PFSK-1 (cell line): ENCODE results near the gene KDM4C.

Experiments
- FOXP2 ChIP-seq: optimal IDR thresholded peaks from 2 replicates; pipeline ENCODE3; 2011; ENCODE audit warnings: borderline replicate concordance, control low read depth, inconsistent platforms; ENCODE audit not compliant: insufficient read depth; ENCODE audit errors: extremely low read length, extremely low read depth
- POLR2AphosphoS5 ChIP-seq: IDR thresholded peaks from 2 replicates; pipeline ENCODE4 v1.6.1; 2012; ENCODE audit warnings: low read depth, mild to moderate bottlenecking, control low read depth, low read length, moderate library complexity
- SIN3A ChIP-seq: IDR thresholded peaks from 2 replicates; pipeline ENCODE4 v1.6.1; 2012; ENCODE audit warnings: mild to moderate bottlenecking, low read length, moderate library complexity, borderline replicate concordance; ENCODE audit not compliant: insufficient read depth
- TAF1 ChIP-seq: IDR thresholded peaks from 2 replicates; pipeline ENCODE4 v1.6.1; 2012; ENCODE audit warnings: low read length, control low read depth, borderline replicate concordance; ENCODE audit not compliant: insufficient read depth
- TF ChIP-seq, protein P1 (sequence below), 2 experiments: IDR thresholded peaks; 2 replicates each; pipeline versions ENCODE4 v1.6.1 to v1.8.0; 2011 to 2012; ENCODE audit warnings: low read depth in 2 of 2, low read length in 2 of 2, control low read depth in 1 of 2, inconsistent platforms in 1 of 2, mild to moderate bottlenecking in 1 of 2, moderate library complexity in 1 of 2; ENCODE audit not compliant: insufficient read depth in 1 of 2

GRCh38 chr9:7174301-7174700, 416.5 kb downstream of the KDM4C start:
- TF ChIP-seq SIN3A, result no peak
- TF ChIP-seq TAF1, result no peak
- no peak for TF ChIP-seq POLR2AphosphoS5
- TF ChIP-seq, protein P1, sequence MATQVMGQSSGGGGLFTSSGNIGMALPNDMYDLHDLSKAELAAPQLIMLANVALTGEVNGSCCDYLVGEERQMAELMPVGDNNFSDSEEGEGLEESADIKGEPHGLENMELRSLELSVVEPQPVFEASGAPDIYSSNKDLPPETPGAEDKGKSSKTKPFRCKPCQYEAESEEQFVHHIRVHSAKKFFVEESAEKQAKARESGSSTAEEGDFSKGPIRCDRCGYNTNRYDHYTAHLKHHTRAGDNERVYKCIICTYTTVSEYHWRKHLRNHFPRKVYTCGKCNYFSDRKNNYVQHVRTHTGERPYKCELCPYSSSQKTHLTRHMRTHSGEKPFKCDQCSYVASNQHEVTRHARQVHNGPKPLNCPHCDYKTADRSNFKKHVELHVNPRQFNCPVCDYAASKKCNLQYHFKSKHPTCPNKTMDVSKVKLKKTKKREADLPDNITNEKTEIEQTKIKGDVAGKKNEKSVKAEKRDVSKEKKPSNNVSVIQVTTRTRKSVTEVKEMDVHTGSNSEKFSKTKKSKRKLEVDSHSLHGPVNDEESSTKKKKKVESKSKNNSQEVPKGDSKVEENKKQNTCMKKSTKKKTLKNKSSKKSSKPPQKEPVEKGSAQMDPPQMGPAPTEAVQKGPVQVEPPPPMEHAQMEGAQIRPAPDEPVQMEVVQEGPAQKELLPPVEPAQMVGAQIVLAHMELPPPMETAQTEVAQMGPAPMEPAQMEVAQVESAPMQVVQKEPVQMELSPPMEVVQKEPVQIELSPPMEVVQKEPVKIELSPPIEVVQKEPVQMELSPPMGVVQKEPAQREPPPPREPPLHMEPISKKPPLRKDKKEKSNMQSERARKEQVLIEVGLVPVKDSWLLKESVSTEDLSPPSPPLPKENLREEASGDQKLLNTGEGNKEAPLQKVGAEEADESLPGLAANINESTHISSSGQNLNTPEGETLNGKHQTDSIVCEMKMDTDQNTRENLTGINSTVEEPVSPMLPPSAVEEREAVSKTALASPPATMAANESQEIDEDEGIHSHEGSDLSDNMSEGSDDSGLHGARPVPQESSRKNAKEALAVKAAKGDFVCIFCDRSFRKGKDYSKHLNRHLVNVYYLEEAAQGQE (IDR thresholded peaks at IDR 0.05; ENCODE audit: insufficient read depth in 1 of 2, low read depth in 2 of 2, low read length in 2 of 2), result no peak
- TF ChIP-seq FOXP2, result no peak
